MCF 10A (cell line): Measurements from ENCODE around the gene SMYD3. TPM values are rescaled to one million over a fixed set of nuclear protein-coding genes. Genes with fewer than 3 reads are reported as not detected.

Experiments used
- BruUV-seq: library from RNA; stranded (reverse); fragments of 400-500 nt; replicated peaks from 2 replicates; lab custom pipeline; 2021; lab: Mats Ljungman, UMichigan
- CTCF ChIA-PET: fragments of 300-600 bp; sonication (Branson Sonifier 250); formaldehyde crosslinking; extraction: SDS; loops from one replicate; lab custom pipeline; 2021; ENCODE audit warnings: antibody characterized with exemption, inconsistent platforms; lab: Yijun Ruan, JAX
- POLR2A ChIA-PET: fragments of 300-600, 350-650 bp; sonication (Branson Sonifier 250); formaldehyde crosslinking; extraction: SDS; loops from one replicate; lab custom pipeline; 2020; ENCODE audit warnings: antibody characterized with exemption, inconsistent platforms; lab: Yijun Ruan, JAX
- DNase-seq: peaks from one replicate; pipeline ENCODE4 v3.0.0-alpha.2; 2018; ENCODE audit not compliant: unreplicated experiment
- H3K27ac Mint-ChIP-seq: one replicate; pipeline ENCODE4 v1.8.0; 2022; ENCODE audit warnings: mild to moderate bottlenecking, low read depth, mixed read lengths; ENCODE audit not compliant: unreplicated experiment
- H3K27me3 Mint-ChIP-seq: one replicate; pipeline ENCODE4 v1.8.0; 2022; ENCODE audit warnings: mixed read lengths; ENCODE audit not compliant: insufficient read depth, unreplicated experiment
- H3K36me3 Mint-ChIP-seq: one replicate; pipeline ENCODE4 v1.8.0; 2022; ENCODE audit warnings: mild to moderate bottlenecking, moderate library complexity, mixed read lengths; ENCODE audit not compliant: insufficient read depth, unreplicated experiment
- H3K4me1 Mint-ChIP-seq: one replicate; pipeline ENCODE4 v1.8.0; 2022; ENCODE audit warnings: mixed read lengths; ENCODE audit not compliant: insufficient read depth, unreplicated experiment
- H3K4me3 Mint-ChIP-seq: one replicate; pipeline ENCODE4 v1.8.0; 2022; ENCODE audit warnings: mild to moderate bottlenecking, moderate library complexity, mixed read lengths; ENCODE audit not compliant: unreplicated experiment
- H3K9me3 Mint-ChIP-seq: one replicate; pipeline ENCODE4 v1.8.0; 2022; ENCODE audit warnings: mixed read lengths; ENCODE audit not compliant: unreplicated experiment
- intact Hi-C: fragments of 100-400 bp; cut with micrococcal nuclease; formaldehyde crosslinking; loops from 2 replicates; pipeline ENCODE4 v1.14.1; 2022
- total RNA-seq: library from RNA; stranded (reverse); gene quantifications from 2 replicates; pipeline ENCODE4 v1.2.3, GENCODE V29; 2022
- TF ChIP-seq, protein P1 (sequence below): fragments of 200-600 bp; IDR thresholded peaks from one replicate; pipeline ENCODE4 v1.8.0; 2022; ENCODE audit warnings: antibody characterized with exemption, mild to moderate bottlenecking; ENCODE audit not compliant: unreplicated experiment

SMYD3 gene
- total RNA-seq, 1 experiment from 2014 or later: 26.9 TPM

DNA sequence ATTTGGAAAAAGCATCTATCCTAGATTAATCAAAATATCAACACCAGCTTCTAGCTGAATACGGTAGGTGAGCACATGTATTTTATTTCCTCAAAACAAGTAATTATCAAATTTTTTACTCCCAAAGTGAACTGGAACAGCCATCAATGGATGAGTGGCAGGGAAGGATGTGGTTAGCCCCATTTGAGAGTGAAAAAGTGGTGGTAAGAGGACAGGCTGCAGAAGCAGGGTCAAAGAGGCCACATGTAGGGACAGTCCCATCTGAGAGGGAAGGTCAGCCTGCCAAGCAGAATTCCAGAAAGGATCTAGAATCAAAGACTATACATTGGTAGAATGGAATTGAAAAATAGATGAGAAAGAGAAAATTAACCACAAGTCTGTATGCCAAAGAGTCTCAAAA, 163.8 kb downstream of the SMYD3 start:
- intact Hi-C loops: no loop called here
- POLR2A ChIA-PET: no interaction called here
- no peak overlapping the region for H3K4me3 Mint-ChIP-seq

DNA sequence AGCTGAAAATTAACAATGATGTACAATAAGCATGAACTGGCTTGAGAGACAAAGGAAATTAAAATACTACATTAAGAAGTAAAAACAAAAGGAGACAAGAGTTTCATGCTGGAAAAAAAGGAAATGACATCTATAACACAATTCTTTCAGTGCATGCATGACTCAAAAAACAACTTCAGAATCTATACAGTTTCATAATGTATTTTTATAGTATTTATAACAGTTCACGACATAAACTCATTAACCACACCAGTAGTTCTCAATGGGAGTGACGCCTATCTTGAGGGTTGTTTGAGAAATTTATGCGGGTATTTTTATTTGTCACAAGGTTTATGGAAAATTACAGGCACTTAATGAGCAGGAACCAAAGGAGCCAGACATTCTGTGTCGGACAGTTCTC, 168.5 kb downstream of the SMYD3 start:
- intact Hi-C loops: no loop called here
- no TSS peak for BruUV-seq
- no peaks in the 10 kb centered on the region for H3K36me3 Mint-ChIP-seq
- ChIA-PET CTCF (no interaction called here), POLR2A (interaction anchor here (0.7 kb wide), 1 partner anchor 1197 kb away, joined by 3 read pairs; no protein-coding TSS in a partner anchor)
- no peaks in the 10 kb centered on the region for H3K4me1 Mint-ChIP-seq
- no peaks in the 10 kb centered on the region for H3K9me3 Mint-ChIP-seq
- H3K27me3 Mint-ChIP-seq: no peaks in the 10 kb centered on the region
- H3K27ac Mint-ChIP-seq: no peak overlapping the region
- no peak for DNase-seq
- TF ChIP-seq, protein P1, sequence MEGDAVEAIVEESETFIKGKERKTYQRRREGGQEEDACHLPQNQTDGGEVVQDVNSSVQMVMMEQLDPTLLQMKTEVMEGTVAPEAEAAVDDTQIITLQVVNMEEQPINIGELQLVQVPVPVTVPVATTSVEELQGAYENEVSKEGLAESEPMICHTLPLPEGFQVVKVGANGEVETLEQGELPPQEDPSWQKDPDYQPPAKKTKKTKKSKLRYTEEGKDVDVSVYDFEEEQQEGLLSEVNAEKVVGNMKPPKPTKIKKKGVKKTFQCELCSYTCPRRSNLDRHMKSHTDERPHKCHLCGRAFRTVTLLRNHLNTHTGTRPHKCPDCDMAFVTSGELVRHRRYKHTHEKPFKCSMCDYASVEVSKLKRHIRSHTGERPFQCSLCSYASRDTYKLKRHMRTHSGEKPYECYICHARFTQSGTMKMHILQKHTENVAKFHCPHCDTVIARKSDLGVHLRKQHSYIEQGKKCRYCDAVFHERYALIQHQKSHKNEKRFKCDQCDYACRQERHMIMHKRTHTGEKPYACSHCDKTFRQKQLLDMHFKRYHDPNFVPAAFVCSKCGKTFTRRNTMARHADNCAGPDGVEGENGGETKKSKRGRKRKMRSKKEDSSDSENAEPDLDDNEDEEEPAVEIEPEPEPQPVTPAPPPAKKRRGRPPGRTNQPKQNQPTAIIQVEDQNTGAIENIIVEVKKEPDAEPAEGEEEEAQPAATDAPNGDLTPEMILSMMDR: no peak
- H3K4me3 Mint-ChIP-seq: no peak overlapping the region

More for the DNA sequence above, 163.8 kb downstream of the SMYD3 start:
- no peaks in the 10 kb centered on the region for H3K4me1 Mint-ChIP-seq
- H3K27ac Mint-ChIP-seq: no peak overlapping the region
- CTCF ChIA-PET: interaction anchor here (0.7 kb wide), 1 partner anchor 134 kb away, joined by 3 read pairs; no protein-coding TSS in a partner anchor
- H3K36me3 Mint-ChIP-seq: no peaks in the 10 kb centered on the region
- BruUV-seq: no TSS peak
- TF ChIP-seq, protein P1: no peak
- DNase-seq: no peak
- H3K9me3 Mint-ChIP-seq: peaks cover 8% of the 10 kb centered on the region
- H3K27me3 Mint-ChIP-seq: no peaks in the 10 kb centered on the region

DNA sequence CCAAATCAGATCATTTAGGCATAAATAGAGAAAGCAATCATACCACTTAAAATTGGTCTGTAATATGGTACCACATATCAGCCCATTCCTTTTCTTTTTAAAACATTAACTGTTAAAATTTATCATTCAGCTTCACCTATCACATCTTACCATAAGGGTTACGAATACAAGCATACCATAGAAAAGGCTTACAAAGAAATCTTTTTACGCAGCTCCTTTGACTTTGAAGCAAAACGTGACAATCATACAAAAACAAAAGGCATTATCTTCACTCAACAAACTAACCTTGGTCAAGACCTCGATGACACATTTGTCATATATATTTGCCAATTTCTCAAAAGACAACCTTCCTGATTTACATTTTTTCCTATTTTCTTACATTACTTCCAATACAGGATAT, 169.0 kb downstream of the SMYD3 start:
- Mint-ChIP-seq H3K4me3 (no peak overlapping the region), H3K9me3 (no peaks in the 10 kb centered on the region), H3K36me3 (no peaks in the 10 kb centered on the region), H3K4me1 (no peaks in the 10 kb centered on the region), H3K27ac (no peak overlapping the region), H3K27me3 (no peaks in the 10 kb centered on the region)
- no TSS peak for BruUV-seq
- DNase-seq: no peak
- intact Hi-C loops: no loop called here
- POLR2A ChIA-PET: interaction anchor here (0.7 kb wide), 1 partner anchor 1197 kb away, joined by 3 read pairs; no protein-coding TSS in a partner anchor
- TF ChIP-seq, protein P1: no peak
- CTCF ChIA-PET: interaction anchor here (0.9 kb wide), 1 partner anchor 113 kb away, joined by 4 read pairs; no protein-coding TSS in a partner anchor

DNA sequence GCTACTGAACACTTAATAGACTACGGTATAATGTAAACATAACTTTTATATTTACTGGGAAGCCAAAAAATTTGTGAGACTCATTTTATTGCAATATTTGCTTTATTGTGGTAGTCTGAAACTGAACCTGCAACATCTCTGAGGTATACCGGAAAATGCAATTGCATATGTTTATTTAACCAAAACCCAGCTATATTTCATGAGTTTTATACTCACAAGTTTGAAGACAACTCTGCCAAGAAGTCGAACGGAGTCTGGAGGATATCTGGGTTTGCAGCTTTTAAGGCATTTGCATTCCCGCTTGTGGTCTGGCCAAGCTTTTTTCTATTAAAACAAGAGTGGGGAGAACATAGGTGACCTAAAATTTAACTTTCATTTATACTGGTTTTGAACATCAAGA, 171.9 kb downstream of the SMYD3 start:
- intact Hi-C loops: no loop called here
- no peaks in the 10 kb centered on the region for H3K36me3 Mint-ChIP-seq
- H3K27ac Mint-ChIP-seq: no peak overlapping the region
- BruUV-seq: no TSS peak
- H3K4me1 Mint-ChIP-seq: no peaks in the 10 kb centered on the region
- H3K9me3 Mint-ChIP-seq: no peaks in the 10 kb centered on the region
- no peak overlapping the region for H3K4me3 Mint-ChIP-seq
- H3K27me3 Mint-ChIP-seq: no peaks in the 10 kb centered on the region
- no peak for DNase-seq
- TF ChIP-seq, protein P1: no peak
- CTCF ChIA-PET: no interaction called here
- POLR2A ChIA-PET: no interaction called here
